CD4-positive, alpha-beta memory T cell (primary cell): Measurements from ENCODE around the gene RIT1. TPM values are rescaled to one million over a fixed set of nuclear protein-coding genes. Genes with fewer than 3 reads are reported as not detected.
A peak's percentile ranks its signal among the peaks of the same experiment; 100 is the strongest.

Source experiments
- CTCF ChIA-PET: fragments of 350-600 bp; sonication (Branson Sonifier 250); formaldehyde crosslinking; loops from one replicate; lab custom pipeline; 2021; ENCODE audit warnings: inconsistent platforms; ENCODE audit not compliant: partially characterized antibody; lab: Charles Lee
- POLR2A ChIA-PET: fragments of 350-600 bp; sonication (Branson Sonifier 250); formaldehyde crosslinking; loops from one replicate; lab custom pipeline; 2021; ENCODE audit not compliant: partially characterized antibody; lab: Charles Lee
- DNase-seq, 5 donors: peaks; one replicate each; pipeline versions ENCODE4 v3.0.0 to v3.0.0-alpha.2; 2020 to 2022; ENCODE audit warnings: mixed read lengths in 1 of 5
- H3K27ac ChIP-seq: one replicate; pipeline ENCODE4 v1.7.0; 2013; ENCODE audit warnings: low read depth, low read length
- H3K27me3 ChIP-seq: 2 replicates; pipeline ENCODE4 v1.7.0; 2013; ENCODE audit warnings: mild to moderate bottlenecking, low read length, moderate library complexity; ENCODE audit not compliant: insufficient read depth
- H3K36me3 ChIP-seq: 2 replicates; pipeline ENCODE4 v1.7.0; 2013; ENCODE audit warnings: mild to moderate bottlenecking, low read length, moderate library complexity; ENCODE audit not compliant: insufficient read depth
- H3K4me1 ChIP-seq: 2 replicates; pipeline ENCODE4 v1.7.0; 2013; ENCODE audit warnings: mild to moderate bottlenecking, low read length, moderate library complexity; ENCODE audit not compliant: insufficient read depth
- H3K4me3 ChIP-seq, 2 donors: one replicate each; pipeline ENCODE4 v1.7.0; 2013; ENCODE audit warnings: low read length in 2 of 2, mild to moderate bottlenecking in 1 of 2
- H3K9me3 ChIP-seq, 2 donors: one replicate each; pipeline ENCODE4 v1.7.0; 2013; ENCODE audit warnings: low read length in 2 of 2, control low read depth in 1 of 2; ENCODE audit not compliant: control insufficient read depth in 1 of 2
- H3K27ac Mint-ChIP-seq, 7 donors: one replicate each; pipeline ENCODE4 v1.8.0; 2020 to 2021; ENCODE audit warnings: mixed read lengths in 7 of 7, mild to moderate bottlenecking in 6 of 7, inconsistent platforms in 3 of 7, moderate library complexity in 3 of 7
- H3K27me3 Mint-ChIP-seq, 2 donors: one replicate each; pipeline ENCODE4 v1.8.0; 2020 to 2021; ENCODE audit warnings: mixed read lengths in 2 of 2
- H3K36me3 Mint-ChIP-seq, 2 donors: one replicate each; pipeline ENCODE4 v1.8.0; 2020 to 2021; ENCODE audit warnings: mixed read lengths in 2 of 2, inconsistent platforms in 1 of 2, mild to moderate bottlenecking in 1 of 2
- H3K4me1 Mint-ChIP-seq, 4 donors: one replicate each; pipeline ENCODE4 v1.8.0; 2020 to 2021; ENCODE audit warnings: mixed read lengths in 4 of 4, mild to moderate bottlenecking in 1 of 4
- H3K4me3 Mint-ChIP-seq, 8 donors: one replicate each; pipeline ENCODE4 v1.8.0; 2020 to 2021; ENCODE audit warnings: mixed read lengths in 8 of 8, mild to moderate bottlenecking in 7 of 8, moderate library complexity in 6 of 8, inconsistent platforms in 3 of 8
- H3K9me3 Mint-ChIP-seq, 8 donors: one replicate each; pipeline ENCODE4 v1.8.0; 2020 to 2021; ENCODE audit warnings: mixed read lengths in 8 of 8, mild to moderate bottlenecking in 5 of 8, inconsistent platforms in 3 of 8, moderate library complexity in 1 of 8
- intact Hi-C: fragments of 100-400 bp; cut with micrococcal nuclease; formaldehyde crosslinking; loops from one replicate; pipeline ENCODE4 v1.15.1; 2023
- polyA plus RNA-seq, 2 donors: library from polyadenylated mRNA; unstranded; fragments of 300-500 nt; fragmentation: Illumina TruSeq; gene quantifications; one replicate each; pipeline ENCODE4 v1.2.3, GENCODE V29; 2021
- total RNA-seq, 2 experiments: library from RNA; stranded (reverse); gene quantifications; one replicate each; pipeline ENCODE4 v1.2.3, GENCODE V29; 2021

The RIT1 gene
- total and polyA plus RNA-seq, 4 experiments from 2014 or later, result 14.1 to 48.0 (median 32.7) TPM

DNA sequence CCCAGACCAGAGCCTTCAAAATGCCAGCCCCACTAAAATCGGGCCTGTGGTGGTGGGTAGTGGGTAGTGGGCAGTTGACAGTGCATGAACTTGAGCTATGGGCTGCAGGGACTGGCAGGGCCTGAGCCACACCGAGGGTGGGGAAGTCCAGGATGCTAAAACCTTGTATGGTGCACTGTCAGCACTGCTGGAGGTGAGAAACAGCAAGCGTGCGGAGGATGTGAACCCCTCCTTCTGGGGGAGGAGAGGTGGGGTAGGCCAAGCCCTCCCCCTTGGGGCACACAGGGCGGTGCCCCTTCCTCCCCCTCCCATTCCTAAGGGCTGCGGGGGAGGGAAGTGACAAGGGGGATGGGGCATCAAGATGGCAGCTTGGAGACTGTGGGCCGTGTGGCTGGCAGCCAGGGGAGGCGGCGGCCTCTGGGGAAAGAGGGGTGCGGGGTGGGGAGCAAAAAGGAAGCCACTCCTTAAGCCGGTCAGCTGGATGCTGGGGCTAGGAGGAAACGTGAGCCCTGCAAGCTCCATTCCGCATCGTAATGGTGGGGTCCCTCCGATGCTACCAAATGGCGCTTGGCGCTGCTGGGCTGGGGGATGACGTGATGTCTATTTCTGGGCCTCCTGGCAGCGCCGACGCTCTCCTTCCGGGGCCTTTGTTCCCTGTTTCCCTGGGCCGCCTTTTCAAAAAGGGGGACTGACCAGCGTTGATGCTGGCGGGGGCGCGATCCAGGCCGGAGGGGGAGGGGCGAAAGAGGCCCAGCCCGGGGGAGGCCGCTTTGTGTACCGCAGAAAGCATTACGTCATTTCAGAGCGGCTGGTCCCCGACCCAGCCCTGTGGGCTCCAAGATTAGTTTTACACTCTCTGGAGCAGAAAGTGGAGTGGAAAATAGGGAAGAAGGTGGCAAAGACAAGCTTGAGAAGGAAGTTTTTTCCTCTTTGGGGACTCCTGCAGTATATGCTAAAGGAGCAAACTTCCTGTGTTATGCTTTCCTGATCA lies 51.0 kb downstream of the RIT1 start:
- H3K4me3 Mint-ChIP-seq, result peak overlapping the region; percentile 88 to 99 (median 90)
- Histone ChIP-seq H3K9me3 (no peaks in the 10 kb centered on the region), H3K36me3 (no peaks in the 10 kb centered on the region), H3K27me3 (no peaks in the 10 kb centered on the region), H3K4me1 (peaks cover 48% of the 10 kb centered on the region), H3K4me3 (peak overlapping the region; percentile 36 to 68), H3K27ac (peak overlapping the region; percentile 73)
- peak overlapping the region; percentile 88 to 100 (median 96) for H3K27ac Mint-ChIP-seq
- DNase-seq, result peak; percentile 45 to 81 (median 65)
- intact Hi-C loops, result loop anchor here (1.0 to 5.0 kb wide), 2 partner anchors 51 to 117 kb away; partner anchors contain the start of genes ARHGEF2 and RIT1
- ChIA-PET POLR2A (interaction anchor here (0.6 to 2.6 kb wide), 17 partner anchors 9 to 587 kb away, joined by 3 to 17 read pairs (median 4); partner anchors contain the start of genes ARHGEF2, ASH1L, CLK2 and KHDC4), CTCF (interaction anchor here (0.9 to 1.0 kb wide), 2 partner anchors 10 to 12 kb away, joined by 3 read pairs; no protein-coding TSS in a partner anchor)
- H3K36me3 Mint-ChIP-seq, result peaks cover 1 to 12% of the 10 kb centered on the region in 2 donors
- no peaks in the 10 kb centered on the region for H3K27me3 Mint-ChIP-seq
- peaks cover 18 to 49% (median 32%) of the 10 kb centered on the region in 4 donors for H3K4me1 Mint-ChIP-seq
- H3K9me3 Mint-ChIP-seq, result no peaks in the 10 kb centered on the region

DNA sequence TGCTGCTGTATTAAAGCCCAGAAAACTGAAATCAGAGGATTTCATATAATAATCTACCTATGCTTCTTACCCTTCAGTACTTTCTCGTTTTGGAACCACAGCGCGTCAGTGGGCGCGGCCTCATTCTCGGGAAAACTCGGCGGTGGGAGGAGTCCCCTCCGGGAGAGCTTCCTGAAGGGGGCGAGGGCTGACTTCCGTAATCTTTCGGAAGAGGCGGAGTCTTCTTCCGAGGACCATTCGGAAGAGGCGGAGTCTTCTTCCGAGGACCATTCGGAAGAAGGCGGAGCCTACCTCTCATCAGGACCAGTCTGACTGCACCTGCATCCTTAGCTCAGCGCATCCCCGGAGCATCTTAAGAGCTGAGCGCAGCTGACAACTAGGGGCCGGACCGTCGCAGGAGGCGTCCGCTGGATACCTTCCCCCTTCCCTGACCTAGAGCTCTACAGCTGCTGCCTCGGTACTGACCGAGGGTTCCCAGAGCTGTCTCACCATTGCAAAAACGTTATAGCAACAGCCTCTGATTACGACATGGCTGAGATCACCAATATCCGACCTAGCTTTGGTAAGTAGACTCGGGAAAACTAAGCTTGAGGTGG lies 51.8 kb downstream of the RIT1 start, which contains the start of gene SYT11:
Gene SYT11, plus strand, starts transcription at position 334 of the 596 bp plus-strand sequence. Its CDS starts 195 bp downstream, at position 529.
- H3K4me3 ChIP-seq, result peak within 1 kb of the TSS; percentile 36 to 68

DNA sequence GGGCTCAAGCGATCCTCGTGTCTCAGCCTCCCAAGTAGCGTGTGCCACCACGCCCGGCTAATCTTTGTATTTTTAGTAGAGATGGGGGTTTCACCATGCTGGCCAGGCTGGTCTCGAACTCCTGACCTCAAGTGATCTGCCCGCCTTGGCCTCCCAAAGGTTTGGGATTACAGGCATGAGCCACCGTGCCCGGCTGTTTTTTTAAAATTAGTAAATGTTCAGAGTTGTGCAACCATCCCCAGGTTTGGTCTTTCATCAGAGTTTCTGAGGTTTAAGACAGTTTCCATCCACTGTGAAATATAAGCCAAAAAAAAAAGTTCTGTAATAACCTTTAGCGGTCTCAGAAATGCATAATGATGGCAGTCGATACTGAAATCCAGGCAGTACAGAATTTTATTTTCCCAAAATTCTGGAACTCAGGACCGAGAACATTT lies 52.3 kb downstream of the RIT1 start:
- peaks cover 6 to 18% of the 10 kb centered on the region in 2 donors for H3K36me3 Mint-ChIP-seq
- H3K36me3 ChIP-seq, result peaks cover 6% of the 10 kb centered on the region
- no peaks in the 10 kb centered on the region for H3K9me3 ChIP-seq
- H3K27me3 Mint-ChIP-seq, result no peaks in the 10 kb centered on the region
- ChIA-PET CTCF (interaction anchor here (1.0 kb wide), 1 partner anchor 11 kb away, joined by 3 read pairs; no protein-coding TSS in a partner anchor), POLR2A (interaction anchor here (0.9 to 2.6 kb wide), 13 partner anchors 10 to 586 kb away, joined by 3 to 17 read pairs (median 5); partner anchors contain the start of genes ARHGEF2, CLK2, KHDC4 and LAMTOR2)
- no peak for DNase-seq
- peaks cover 18 to 53% (median 33%) of the 10 kb centered on the region in 4 donors for H3K4me1 Mint-ChIP-seq
- intact Hi-C loops, result loop anchor here (1.0 to 5.0 kb wide), 2 partner anchors 52 to 118 kb away; partner anchors contain the start of genes ARHGEF2 and RIT1
- peaks cover 48% of the 10 kb centered on the region for H3K4me1 ChIP-seq
- H3K27ac Mint-ChIP-seq, result peak overlapping the region; percentile 88 to 100 (median 96)
- H3K9me3 Mint-ChIP-seq, result no peaks in the 10 kb centered on the region
- peak overlapping the region; percentile 88 to 99 (median 90) for H3K4me3 Mint-ChIP-seq
- peak overlapping the region; percentile 73 for H3K27ac ChIP-seq
- peak overlapping the region; percentile 15 to 68 for H3K4me3 ChIP-seq
- H3K27me3 ChIP-seq, result no peaks in the 10 kb centered on the region

More for the DNA sequence above, 51.8 kb downstream of the RIT1 start, which contains the start of gene SYT11:
- Mint-ChIP-seq H3K4me1 (peaks cover 18 to 53% (median 33%) of the 10 kb centered on the region in 4 donors), H3K27me3 (no peaks in the 10 kb centered on the region), H3K36me3 (peaks cover 5 to 17% of the 10 kb centered on the region in 2 donors), H3K9me3 (no peaks in the 10 kb centered on the region), H3K27ac (peak within 1 kb of the TSS; percentile 88 to 100 (median 96)), H3K4me3 (peak within 1 kb of the TSS; percentile 88 to 99 (median 90))
- H3K9me3 ChIP-seq, result no peaks in the 10 kb centered on the region
- no peaks in the 10 kb centered on the region for H3K27me3 ChIP-seq
- ChIA-PET POLR2A (interaction anchor here (0.6 to 2.6 kb wide), 16 partner anchors 9 to 586 kb away, joined by 3 to 17 read pairs (median 4); partner anchors contain the start of genes ARHGEF2, ASH1L, CLK2 and KHDC4), CTCF (interaction anchor here (0.9 to 1.0 kb wide), 2 partner anchors 10 to 13 kb away, joined by 3 read pairs; no protein-coding TSS in a partner anchor)
- peak within 1 kb of the TSS; percentile 73 for H3K27ac ChIP-seq
- peak; percentile 88 to 94 (median 91) for DNase-seq
- H3K4me1 ChIP-seq, result peaks cover 48% of the 10 kb centered on the region
- peaks cover 4% of the 10 kb centered on the region for H3K36me3 ChIP-seq
- intact Hi-C loops, result loop anchor here (1.0 to 5.0 kb wide), 2 partner anchors 52 to 118 kb away; partner anchors contain the start of genes ARHGEF2 and RIT1

DNA sequence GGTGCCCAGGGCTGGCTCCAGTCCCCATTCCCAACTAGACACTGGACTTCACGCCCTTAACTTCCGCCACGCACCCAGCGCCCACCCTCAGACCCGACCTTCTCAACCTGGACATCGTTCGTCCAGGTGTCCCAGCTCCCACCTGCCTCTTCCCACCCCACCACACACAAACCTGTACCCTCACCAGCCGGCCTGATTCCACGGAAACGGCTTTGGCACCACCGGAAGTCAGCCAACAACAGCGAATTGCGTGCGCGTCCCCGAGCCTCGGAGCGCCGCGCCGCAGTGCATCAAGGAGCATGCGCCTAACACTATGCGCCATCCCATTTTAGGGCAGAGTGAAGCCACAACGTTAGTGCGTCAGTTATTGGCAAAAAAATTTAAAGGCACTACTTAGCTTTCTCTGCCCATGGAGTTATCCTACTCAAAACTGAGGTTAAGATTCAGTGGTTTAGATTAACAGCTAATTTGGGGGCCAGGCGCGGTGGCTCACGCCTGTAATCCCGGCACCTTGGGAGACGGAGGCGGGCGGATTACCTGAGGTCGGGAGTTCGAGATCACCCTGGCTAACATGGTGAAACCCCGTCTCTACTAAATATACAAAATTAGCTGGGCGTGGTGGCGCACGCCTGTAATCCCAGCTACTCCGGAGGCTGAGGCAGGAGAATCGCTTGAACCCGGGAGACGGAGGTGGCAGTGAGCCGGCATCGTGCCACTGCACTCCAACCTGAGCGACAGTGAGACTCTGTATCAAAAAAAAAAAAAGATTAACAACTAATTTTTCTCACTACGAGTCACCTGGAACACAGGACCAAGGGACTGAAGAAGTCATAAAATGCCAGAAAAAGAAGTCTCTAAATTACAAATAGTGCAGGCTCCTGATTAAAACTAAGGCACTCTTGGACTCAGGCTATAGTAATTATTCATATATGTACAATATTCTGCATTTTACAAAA lies 53.9 kb downstream of the RIT1 start, which contains the start of gene GON4L:
Gene GON4L, minus strand, starts transcription at position 240 of the 956 bp plus-strand sequence. CDS start 3,434 bp downstream, outside the sequence.
- POLR2A ChIA-PET, result interaction anchor here (0.7 to 2.1 kb wide), 11 partner anchors 16 to 1867 kb away, joined by 3 to 9 read pairs (median 3); partner anchors contain the start of genes KHDC4, RPS27, SMG5 and SSR2
- H3K4me1 Mint-ChIP-seq, result peaks cover 24 to 62% (median 41%) of the 10 kb centered on the region in 4 donors
- peak within 1 kb of the TSS; percentile 93 for H3K27ac ChIP-seq

DNA sequence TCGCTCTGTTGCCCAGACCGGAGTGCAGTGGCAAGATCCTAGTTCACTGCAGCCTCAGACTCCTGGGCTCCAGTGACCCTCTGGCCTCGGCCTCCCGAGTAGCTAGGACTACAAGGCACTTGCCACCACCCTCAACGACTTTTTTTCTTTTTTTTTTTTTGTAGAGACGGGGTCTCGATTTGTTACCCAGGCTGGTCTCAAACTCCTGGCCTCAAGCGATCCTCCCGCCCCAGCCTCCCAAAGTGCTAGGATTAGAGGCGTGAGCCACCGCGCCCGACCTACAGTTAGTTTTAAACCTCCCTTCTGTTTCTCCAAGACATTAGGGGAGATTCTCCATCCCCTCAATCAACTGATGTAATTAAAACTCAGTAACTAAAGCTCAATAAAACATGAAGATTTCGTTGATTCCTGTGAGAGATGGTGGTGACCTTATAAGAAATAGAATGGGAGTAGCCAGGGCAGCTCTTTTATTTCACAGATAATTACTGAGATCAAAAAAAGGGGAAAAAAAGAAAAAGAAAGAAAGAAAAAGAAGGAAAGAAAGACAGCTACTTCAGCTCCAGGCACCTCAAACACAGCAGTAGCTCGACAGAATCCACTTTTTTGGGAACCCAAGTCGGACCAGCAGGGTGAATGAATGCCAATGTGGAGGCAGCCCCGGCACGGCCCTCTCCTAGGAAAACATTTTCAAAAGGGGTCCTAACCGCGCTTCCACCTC lies 54.7 kb downstream of the RIT1 start:
- ChIA-PET CTCF (no interaction called here), POLR2A (interaction anchor here (0.8 to 2.1 kb wide), 8 partner anchors 15 to 1866 kb away, joined by 3 to 9 read pairs (median 3); partner anchors contain the start of genes KHDC4 and RPS27)
- Histone ChIP-seq H3K36me3 (peaks cover 19% of the 10 kb centered on the region), H3K27me3 (no peaks in the 10 kb centered on the region), H3K9me3 (no peaks in the 10 kb centered on the region), H3K27ac (peak overlapping the region; percentile 93), H3K4me3 (peak overlapping the region; percentile 38 to 95), H3K4me1 (peaks cover 55% of the 10 kb centered on the region)
- Mint-ChIP-seq H3K4me1 (peaks cover 27 to 70% (median 46%) of the 10 kb centered on the region in 4 donors), H3K27me3 (no peaks in the 10 kb centered on the region), H3K27ac (peak overlapping the region; percentile 88 to 100 (median 99)), H3K36me3 (peaks cover 18 to 39% of the 10 kb centered on the region in 2 donors), H3K9me3 (no peaks in the 10 kb centered on the region), H3K4me3 (peak overlapping the region; percentile 97 to 100 (median 99))
- DNase-seq, result no peak
- intact Hi-C loops, result loop anchor here (2.0 to 5.0 kb wide), 2 partner anchors 121 to 198 kb away; partner anchors contain the start of genes ARHGEF2 and LAMTOR2

More for the DNA sequence above, 53.9 kb downstream of the RIT1 start, which contains the start of gene GON4L:
- Mint-ChIP-seq H3K36me3 (peaks cover 11 to 33% of the 10 kb centered on the region in 2 donors), H3K27me3 (no peaks in the 10 kb centered on the region), H3K4me3 (peak within 1 kb of the TSS; percentile 97 to 100 (median 99)), H3K27ac (peak within 1 kb of the TSS; percentile 88 to 100 (median 99)), H3K9me3 (no peaks in the 10 kb centered on the region)
- Histone ChIP-seq H3K4me3 (peak within 1 kb of the TSS; percentile 38 to 95), H3K27me3 (no peaks in the 10 kb centered on the region), H3K4me1 (peaks cover 49% of the 10 kb centered on the region), H3K9me3 (no peaks in the 10 kb centered on the region), H3K36me3 (peaks cover 19% of the 10 kb centered on the region)
- intact Hi-C loops, result loop anchor here (1.0 to 5.0 kb wide), 3 partner anchors 77 to 198 kb away; partner anchors contain the start of genes ARHGEF2, KHDC4 and LAMTOR2
- CTCF ChIA-PET, result interaction anchor here (1.2 kb wide), 1 partner anchor 81 kb away, joined by 4 read pairs; no protein-coding TSS in a partner anchor
- DNase-seq, result peak; percentile 87 to 90 (median 90)
